Transverse colon (tissue), 4 donors: ENCODE measurements around the gene ME1.

Experiments
- CTCF ChIP-seq, 5 experiments: fragments of 200-600 bp in 3 of 5; fragments of 450-650 bp in 2 of 5; sonication (generic) in 3 of 5; IDR thresholded peaks; 1 replicate in 2 of 5; 2 replicates in 3 of 5; pipeline ENCODE4 v1.5.1; 2016 to 2017; ENCODE audit warnings: antibody characterized with exemption in 5 of 5, inconsistent platforms in 3 of 5, mild to moderate bottlenecking in 2 of 5, moderate library complexity in 1 of 5
- POLR2A ChIP-seq: fragments of 450-650 bp; IDR thresholded peaks from one replicate; pipeline ENCODE4 v1.6.1; 2016; ENCODE audit warnings: antibody characterized with exemption, mild to moderate bottlenecking, moderate library complexity
- POLR2AphosphoS5 ChIP-seq, 3 donors: sonication (generic); formaldehyde crosslinking; IDR thresholded peaks; one replicate each; pipeline ENCODE4 v1.6.1; 2016; ENCODE audit warnings: antibody characterized with exemption in 3 of 3

DNA sequence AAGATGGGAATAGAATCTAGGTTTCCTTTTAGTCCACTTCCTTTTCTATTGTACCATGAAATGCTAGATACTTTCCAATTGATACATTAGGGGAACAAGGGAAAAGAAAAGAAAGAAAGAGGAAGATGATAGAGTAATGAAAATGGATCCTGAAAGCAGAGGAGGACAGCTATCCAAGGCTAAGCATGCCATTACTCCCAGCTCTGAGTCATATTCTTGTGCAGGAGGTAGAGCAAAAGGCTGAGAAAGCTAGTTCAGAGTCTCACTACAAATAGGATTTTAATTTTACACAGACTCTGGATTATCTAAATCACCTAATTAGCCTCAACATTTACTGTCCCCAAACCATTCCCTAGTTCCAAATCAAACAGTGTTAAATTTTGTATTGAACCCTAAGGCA is 214.0 kb downstream of the ME1 start:
- TF ChIP-seq POLR2AphosphoS5 (IDR thresholded peaks at IDR 0.05): no peak
- no peak for TF ChIP-seq CTCF (IDR thresholded peaks at IDR 0.05)
- no peak for TF ChIP-seq POLR2A
